ENCODE data around the gene LARGE1. TPM values are rescaled to one million over a fixed set of nuclear protein-coding genes. Genes with fewer than 3 reads are reported as not detected.

Gene LARGE1
- total RNA-seq, 1 experiment from 2014 or later: 4.6 TPM

DNA sequence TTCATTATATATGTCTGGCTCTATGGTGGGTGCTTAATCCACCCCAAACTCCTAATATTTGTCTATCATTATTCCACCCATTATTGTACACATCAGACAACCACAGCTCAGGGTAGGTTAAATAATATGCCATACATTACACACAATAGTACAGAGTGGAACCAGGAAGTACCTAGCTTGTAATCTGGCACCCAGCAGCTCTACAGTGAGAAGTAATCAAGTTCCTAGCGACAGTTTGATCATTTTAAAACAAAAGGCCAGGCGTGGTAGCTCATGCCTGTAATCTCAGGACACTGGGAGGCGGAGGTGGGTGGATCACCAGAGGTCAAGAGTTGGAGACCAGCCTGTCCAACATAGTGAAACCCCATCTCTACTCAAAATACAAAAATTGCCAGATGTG, 141.0 kb downstream of the LARGE1 start:
- DNase-seq (ENCODE audit: low spot score): no peak

GRCh38 chr22:33776491-33776890, 143.8 kb downstream of the LARGE1 start:
- DNase-seq (ENCODE audit: low spot score): no peak

- DNase-seq (ENCODE audit: low spot score): no peak
These were observed 145.5 kb downstream of the LARGE1 start for GRCh38 chr22:33774781-33775180.

DNA sequence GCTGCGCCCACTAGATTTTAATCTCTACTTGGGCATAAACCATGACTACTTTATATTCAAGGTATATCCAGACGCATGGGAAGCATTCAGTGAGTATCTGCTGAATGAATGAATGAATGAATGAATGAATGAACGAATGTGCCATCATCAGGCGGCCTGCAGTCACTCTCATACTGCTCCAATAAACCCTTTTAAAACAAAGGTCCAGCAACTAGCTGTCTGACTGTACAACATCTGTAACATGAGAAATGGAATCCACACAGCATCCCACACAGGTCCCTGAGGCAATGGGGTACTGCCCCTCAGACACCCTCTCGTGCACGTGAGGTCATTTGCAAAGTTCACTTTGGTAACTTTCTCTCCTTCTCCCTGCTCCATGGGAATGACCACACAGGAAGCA, 147.5 kb downstream of the LARGE1 start:
- DNase-seq (ENCODE audit: low spot score): no peak

GRCh38 chr22:33771136-33771535, 149.1 kb downstream of the LARGE1 start:
- no peak for DNase-seq (ENCODE audit: low spot score)

DNA sequence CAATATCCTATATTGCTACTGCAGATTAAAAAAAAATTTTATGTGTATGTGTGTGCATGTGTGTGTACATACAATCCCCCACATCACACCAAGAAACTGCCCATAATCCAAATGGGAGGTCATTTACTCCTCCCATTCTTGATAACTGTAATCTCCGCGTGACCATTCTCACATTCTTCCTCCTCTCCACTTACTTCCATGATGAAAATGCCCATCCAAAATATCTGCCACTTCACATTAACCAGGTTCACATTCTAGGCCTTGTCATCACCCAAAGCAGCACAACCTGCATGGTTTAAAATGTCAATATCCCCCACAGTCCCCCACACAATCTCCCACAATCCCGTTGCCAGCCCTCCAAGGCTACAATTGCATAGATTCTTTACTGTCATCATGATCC, 149.6 kb downstream of the LARGE1 start:
- DNase-seq (ENCODE audit: low spot score): no peak

GRCh38 chr22:33766091-33766490, 154.2 kb downstream of the LARGE1 start:
- DNase-seq (ENCODE audit: low spot score): no peak

GRCh38 chr22:33758961-33759360, 161.3 kb downstream of the LARGE1 start:
- no peak for DNase-seq (ENCODE audit: low spot score)

- DNase-seq (ENCODE audit: low spot score): no peak
These were observed 162.3 kb downstream of the LARGE1 start for GRCh38 chr22:33757802-33758483.

- DNase-seq (ENCODE audit: low spot score): no peak
These were observed 163.1 kb downstream of the LARGE1 start for GRCh38 chr22:33757041-33757801.

- DNase-seq (ENCODE audit: low spot score): no peak
These were observed 163.7 kb downstream of the LARGE1 start for GRCh38 chr22:33756508-33756949.

- DNase-seq (ENCODE audit: low spot score): no peak
These were observed 171.6 kb downstream of the LARGE1 start for GRCh38 chr22:33748714-33749113.

- DNase-seq (ENCODE audit: low spot score): no peak
These were observed 172.6 kb downstream of the LARGE1 start for GRCh38 chr22:33747576-33748180.

DNA sequence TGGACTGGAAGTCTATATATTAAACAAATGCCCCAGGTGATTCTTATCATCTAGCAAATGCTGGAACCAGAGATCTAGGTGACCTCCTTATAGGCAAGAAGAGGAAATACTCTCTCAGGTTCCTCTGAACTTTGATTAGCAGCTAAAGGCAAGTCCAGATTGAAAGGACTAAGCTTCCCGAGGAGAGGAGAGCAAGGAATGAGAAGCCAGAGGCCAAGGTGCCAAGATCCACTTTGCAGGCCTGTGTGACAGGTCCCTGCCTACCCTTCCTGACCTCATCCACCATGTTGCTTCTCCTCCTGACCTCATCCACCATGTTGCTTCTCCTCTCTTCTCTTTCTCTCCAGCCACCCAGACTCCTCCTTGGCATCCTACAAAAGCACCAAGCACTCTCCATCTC, 173.2 kb downstream of the LARGE1 start:
- no peak for DNase-seq (ENCODE audit: low spot score)

DNA sequence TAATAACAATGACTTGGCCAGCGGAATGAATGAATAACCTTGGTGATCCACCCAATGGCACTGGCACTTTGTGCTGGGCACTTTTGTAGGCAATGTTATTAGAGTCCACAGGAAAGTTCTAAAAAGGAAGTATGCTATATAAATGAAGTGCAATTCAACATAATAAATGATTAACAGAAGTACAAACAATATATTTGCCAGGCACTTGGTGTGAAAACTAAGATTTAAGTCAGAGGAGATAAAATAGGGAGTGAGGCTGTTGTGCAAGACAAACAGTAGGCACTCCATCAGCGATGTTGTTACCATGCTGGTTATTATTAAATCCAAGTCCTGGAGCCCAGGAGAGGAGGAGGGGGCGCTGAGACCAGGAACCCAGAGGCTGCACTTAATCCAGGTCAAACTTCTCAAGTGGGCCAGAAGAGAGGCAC, 173.8 kb downstream of the LARGE1 start:
- DNase-seq (ENCODE audit: low spot score): no peak

- no peak for DNase-seq (ENCODE audit: low spot score)
These were observed 174.8 kb downstream of the LARGE1 start for GRCh38 chr22:33745501-33745900.

GRCh38 chr22:33743756-33744155, 176.5 kb downstream of the LARGE1 start:
- DNase-seq (ENCODE audit: low spot score): no peak

DNA sequence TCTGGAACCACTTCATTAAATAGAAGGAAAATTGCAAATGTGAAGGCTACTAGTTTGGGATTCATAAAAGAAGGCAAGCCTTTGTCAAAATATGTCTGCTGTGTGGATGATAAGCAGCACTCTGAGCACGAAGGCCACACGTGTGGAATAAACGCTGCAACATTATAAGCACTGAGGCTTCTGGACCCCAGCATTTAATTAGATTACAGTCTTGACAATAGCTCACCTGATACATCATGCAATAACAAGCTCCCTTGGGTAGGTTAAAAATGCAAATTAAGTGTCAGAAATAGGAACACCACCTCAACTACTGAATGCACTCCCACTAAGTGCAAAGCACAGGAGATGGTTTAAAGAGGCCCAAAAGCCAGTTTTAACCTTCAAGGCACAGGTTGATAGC, 179.3 kb downstream of the LARGE1 start:
- no peak for DNase-seq (ENCODE audit: low spot score)

- no peak for DNase-seq (ENCODE audit: low spot score)
These were observed 180.8 kb downstream of the LARGE1 start for GRCh38 chr22:33739516-33739915.

DNA sequence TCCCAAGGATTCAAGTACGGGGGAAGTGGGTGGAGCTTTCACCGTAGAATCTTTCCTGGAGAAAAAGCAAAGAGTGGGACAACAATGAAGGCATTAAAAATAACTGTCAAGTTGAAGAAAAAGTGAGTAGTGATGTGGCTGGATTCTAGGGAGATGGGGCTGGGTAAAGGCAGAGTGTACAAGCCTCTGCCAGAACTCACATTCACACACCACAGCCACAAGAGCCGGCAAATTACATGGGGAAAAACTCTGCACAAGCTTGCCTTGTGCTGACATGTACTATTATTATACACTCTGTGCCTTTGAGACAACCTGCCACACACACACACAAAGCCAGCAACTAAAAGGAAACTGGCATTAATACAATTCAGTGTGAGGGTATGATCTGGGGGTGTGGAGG, 182.6 kb downstream of the LARGE1 start:
- DNase-seq (ENCODE audit: low spot score): no peak

DNA sequence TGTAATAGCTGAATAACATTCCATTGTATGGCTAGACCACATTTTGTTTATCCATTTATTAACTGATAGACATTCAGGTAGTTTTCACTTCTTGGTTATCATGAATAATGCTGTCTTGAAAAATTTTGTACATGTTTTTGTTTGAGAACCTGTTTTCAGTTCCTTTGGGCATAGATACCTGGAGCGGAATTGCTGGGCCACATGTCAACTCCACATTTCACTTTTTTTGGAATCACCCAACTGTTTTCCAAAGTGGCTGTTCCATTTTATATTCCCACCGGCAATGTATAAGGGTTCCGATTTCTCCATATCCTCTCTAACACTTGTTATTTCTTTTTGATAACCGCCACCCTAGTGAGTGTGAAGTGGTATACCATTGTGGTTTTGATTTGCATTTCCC, 184.3 kb downstream of the LARGE1 start:
- no peak for DNase-seq (ENCODE audit: low spot score)

GRCh38 chr22:33728847-33729246, 191.4 kb downstream of the LARGE1 start:
- no peak for DNase-seq (ENCODE audit: low spot score)

GRCh38 chr22:33726294-33726734, 194.0 kb downstream of the LARGE1 start:
- DNase-seq (ENCODE audit: low spot score): no peak

Measured in H4 (cell line).